Upper lobe of left lung (tissue), 4 donors: Measurements from ENCODE around the gene DYNC2H1.

Experiments
- CTCF ChIP-seq, 6 experiments: fragments of 450-650 bp in 4 of 6; fragments of 200-600 bp in 2 of 6; sonication (generic) in 2 of 6; IDR thresholded peaks; one replicate each; pipeline ENCODE4 v1.5.1; 2016 to 2019; ENCODE audit warnings: antibody characterized with exemption in 6 of 6
- POLR2A ChIP-seq, 4 donors: fragments of 450-650 bp; IDR thresholded peaks; one replicate each; pipeline ENCODE4 v1.5.1; 2016 to 2017; ENCODE audit warnings: antibody characterized with exemption in 4 of 4, mild to moderate bottlenecking in 2 of 4

GRCh38 chr11:103359216-103359615, 250.0 kb downstream of the DYNC2H1 start:
- TF ChIP-seq POLR2A (IDR thresholded peaks at IDR 0.05) = no peak
- TF ChIP-seq CTCF (IDR thresholded peaks at IDR 0.05) = no peak
